Left hindlimb (tissue), 1 donor: Measurements from ENCODE around the gene MX1.

Source experiments
- DNase-seq: peaks from one replicate; pipeline ENCODE4 v3.0.0-alpha.2; 2018

The MX1 gene

GRCh38 chr21:41500363-41500762 is 74.3 kb downstream of the MX1 start:
- DNase-seq, result no peak

- DNase-seq, result no peak
These were observed 74.9 kb downstream of the MX1 start for GRCh38 chr21:41500931-41501381.

- no peak for DNase-seq
These were observed 75.9 kb downstream of the MX1 start for GRCh38 chr21:41501919-41502318.

GRCh38 chr21:41503331-41503730 is 77.3 kb downstream of the MX1 start:
- DNase-seq, result no peak

- DNase-seq, result no peak
These were observed 78.0 kb downstream of the MX1 start for GRCh38 chr21:41504030-41504429.

GRCh38 chr21:41506005-41506594 is 80.1 kb downstream of the MX1 start:
- DNase-seq, result no peak

GRCh38 chr21:41506611-41507520 is 80.8 kb downstream of the MX1 start:
- DNase-seq, result no peak

- no peak for DNase-seq
These were observed 81.7 kb downstream of the MX1 start, which contains the start of gene TMPRSS2 for GRCh38 chr21:41507521-41508414. Gene TMPRSS2 (minus strand): TSS chr21:41508158. CDS start chr21:41498133, 10,025 bp downstream.

GRCh38 chr21:41508415-41509144 is 82.5 kb downstream of the MX1 start:
- DNase-seq, result no peak
